ENCODE results near the gene VSX2.

Gene VSX2

DNA sequence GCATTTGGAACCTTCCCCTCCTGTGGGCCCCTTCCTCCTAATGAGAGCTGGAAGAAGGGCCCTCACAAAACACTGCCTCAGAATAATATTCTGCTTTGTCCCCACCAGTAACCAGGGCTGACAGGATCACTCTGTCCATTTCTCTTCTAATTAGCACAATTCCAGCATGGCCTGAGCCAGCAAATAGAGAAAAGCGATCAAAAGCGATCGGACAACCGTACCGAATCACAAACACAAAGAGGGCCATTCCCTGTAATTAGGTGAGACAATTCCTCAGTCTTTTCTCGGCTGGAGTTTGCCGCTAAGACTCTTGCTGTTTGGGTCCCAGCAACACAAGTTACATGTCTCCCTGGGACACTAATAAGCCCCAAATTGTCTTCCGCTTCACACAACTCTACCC is 35.6 kb upstream of the VSX2 start:
- TF ChIP-seq, protein P1, sequence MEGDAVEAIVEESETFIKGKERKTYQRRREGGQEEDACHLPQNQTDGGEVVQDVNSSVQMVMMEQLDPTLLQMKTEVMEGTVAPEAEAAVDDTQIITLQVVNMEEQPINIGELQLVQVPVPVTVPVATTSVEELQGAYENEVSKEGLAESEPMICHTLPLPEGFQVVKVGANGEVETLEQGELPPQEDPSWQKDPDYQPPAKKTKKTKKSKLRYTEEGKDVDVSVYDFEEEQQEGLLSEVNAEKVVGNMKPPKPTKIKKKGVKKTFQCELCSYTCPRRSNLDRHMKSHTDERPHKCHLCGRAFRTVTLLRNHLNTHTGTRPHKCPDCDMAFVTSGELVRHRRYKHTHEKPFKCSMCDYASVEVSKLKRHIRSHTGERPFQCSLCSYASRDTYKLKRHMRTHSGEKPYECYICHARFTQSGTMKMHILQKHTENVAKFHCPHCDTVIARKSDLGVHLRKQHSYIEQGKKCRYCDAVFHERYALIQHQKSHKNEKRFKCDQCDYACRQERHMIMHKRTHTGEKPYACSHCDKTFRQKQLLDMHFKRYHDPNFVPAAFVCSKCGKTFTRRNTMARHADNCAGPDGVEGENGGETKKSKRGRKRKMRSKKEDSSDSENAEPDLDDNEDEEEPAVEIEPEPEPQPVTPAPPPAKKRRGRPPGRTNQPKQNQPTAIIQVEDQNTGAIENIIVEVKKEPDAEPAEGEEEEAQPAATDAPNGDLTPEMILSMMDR (conservative IDR thresholded peaks at IDR 0.05; ENCODE audit: control insufficient read depth, insufficient read depth, low read depth, low read length), result no peak
- no peak overlapping the region for H3K4me3 ChIP-seq (ENCODE audit: control insufficient read depth, low read depth, low read length)
- no peak for DNase-seq (ENCODE audit: low read depth)

DNA sequence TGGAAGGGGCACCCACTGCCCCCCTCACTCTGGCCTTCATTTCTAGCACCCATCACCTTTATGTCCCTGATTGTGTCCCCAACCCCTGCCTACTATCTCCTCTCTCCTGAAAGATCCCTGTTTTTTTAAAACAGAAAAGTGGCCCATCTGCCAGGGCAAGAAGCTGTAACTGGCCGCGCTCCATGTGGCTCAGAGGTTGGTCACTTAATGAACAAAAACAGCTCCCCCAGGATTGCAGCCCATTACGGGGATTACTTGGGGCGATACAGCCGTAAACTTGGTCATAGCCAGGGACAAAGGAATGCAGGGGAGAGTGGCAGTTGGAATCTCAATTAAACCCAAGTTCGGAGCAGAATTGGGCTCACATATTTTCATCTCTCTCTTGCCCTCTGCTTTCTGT is 34.8 kb upstream of the VSX2 start:
- no peak overlapping the region for H3K4me3 ChIP-seq (ENCODE audit: control insufficient read depth, low read depth, low read length)
- DNase-seq (ENCODE audit: low read depth), result no peak
- TF ChIP-seq, protein P1 (conservative IDR thresholded peaks at IDR 0.05; ENCODE audit: control insufficient read depth, insufficient read depth, low read depth, low read length), result no peak

DNA sequence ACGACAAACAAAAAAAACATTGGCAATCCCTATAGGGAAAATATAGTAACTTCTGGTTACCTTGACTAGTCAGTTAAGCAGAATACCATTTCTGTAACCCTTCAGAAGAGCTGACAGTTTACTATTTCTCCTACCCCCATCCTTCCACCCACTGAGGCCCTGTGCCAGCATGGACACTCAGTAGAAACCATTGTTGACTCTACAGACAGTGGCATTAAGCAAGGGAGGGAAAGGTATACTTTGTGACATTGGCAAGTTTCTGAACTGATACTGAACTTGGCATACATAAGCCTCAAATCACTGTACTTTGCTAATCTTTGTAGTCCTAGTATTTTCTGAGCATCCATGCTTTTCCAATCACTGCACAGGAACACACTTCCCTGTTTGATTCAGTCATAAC is 33.4 kb upstream of the VSX2 start:
- no peak overlapping the region for H3K4me3 ChIP-seq (ENCODE audit: control insufficient read depth, low read depth, low read length)

DNA sequence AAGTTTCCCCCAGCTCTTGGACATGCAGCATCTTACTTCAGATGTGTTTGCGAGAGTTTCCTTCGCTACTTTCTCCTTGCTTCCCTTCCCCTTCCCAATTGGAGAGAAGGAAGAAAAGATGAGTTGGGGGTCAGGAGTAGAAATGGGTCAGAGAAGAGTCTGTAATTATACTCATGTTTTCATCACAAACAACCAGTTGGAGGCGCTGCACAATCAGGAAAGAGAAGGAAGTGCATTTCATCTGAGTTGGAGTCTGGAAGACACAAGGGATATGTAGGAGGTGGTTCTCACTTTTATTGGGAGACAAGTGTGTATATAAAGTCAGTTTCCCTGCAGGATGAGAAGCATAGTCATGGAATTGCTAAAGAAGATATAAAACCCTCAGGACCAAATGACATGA is 31.3 kb upstream of the VSX2 start:
- TF ChIP-seq, protein P1 (conservative IDR thresholded peaks at IDR 0.05; ENCODE audit: control insufficient read depth, insufficient read depth, low read depth, low read length), result peak; percentile 16
- DNase-seq (ENCODE audit: low read depth), result peak; percentile 5

More for the DNA sequence above, 33.4 kb upstream of the VSX2 start:
- TF ChIP-seq, protein P1 (conservative IDR thresholded peaks at IDR 0.05; ENCODE audit: control insufficient read depth, insufficient read depth, low read depth, low read length), result no peak
- DNase-seq (ENCODE audit: low read depth), result no peak

DNA sequence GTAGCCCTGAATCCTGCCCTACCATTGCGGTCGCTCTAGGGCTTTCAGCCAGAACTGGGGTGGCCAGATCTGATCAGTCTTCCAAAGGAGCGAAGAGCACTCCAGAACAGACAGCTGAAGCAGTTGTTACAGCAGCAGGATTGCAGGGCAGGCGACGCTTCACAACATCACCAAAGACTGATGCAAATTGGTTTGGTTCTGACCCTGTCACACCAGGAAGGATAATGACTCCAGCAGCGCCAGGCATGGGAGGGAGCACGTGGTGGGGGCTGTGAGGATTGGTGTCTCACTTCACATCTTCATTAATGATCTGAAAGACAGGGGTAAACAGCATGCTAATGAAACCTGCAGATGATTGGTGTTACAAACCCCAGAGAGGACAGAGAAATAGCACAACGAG is 30.6 kb upstream of the VSX2 start:
- DNase-seq (ENCODE audit: low read depth), result no peak
- TF ChIP-seq, protein P1 (conservative IDR thresholded peaks at IDR 0.05; ENCODE audit: control insufficient read depth, insufficient read depth, low read depth, low read length), result no peak
- no peak overlapping the region for H3K4me3 ChIP-seq (ENCODE audit: control insufficient read depth, low read depth, low read length)

More for the DNA sequence above, 31.3 kb upstream of the VSX2 start:
- H3K4me3 ChIP-seq (ENCODE audit: control insufficient read depth, low read depth, low read length), result no peak overlapping the region

DNA sequence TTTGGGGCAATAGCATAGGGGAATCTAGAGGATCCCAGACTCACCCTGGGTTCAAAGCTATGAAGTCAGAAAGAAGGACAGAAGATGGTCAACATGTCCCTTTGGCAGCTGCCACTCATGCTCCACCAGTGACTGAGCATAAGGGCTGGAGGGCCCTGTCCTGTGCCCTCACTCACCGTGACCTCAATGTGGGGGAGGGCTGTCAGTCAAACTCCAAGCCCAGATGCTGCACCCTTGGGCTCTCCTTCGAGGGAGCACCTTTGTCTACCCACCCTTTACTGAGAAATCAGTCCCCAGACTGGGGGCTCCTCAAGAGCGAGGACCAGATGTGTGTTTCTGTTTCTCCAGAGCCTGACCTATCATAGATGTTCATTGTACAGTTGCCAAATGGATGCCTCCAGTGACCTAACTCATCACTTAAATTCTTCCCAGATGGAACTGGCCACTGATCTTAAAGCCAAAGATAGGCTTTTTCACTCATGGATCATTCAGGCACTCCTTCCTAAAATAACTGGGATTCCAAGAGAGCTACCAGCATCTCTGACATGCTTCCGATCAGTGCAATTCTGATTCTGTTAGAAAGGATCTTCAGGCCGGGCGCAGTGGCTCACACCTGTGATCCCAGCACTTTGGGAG is 27.2 kb upstream of the VSX2 start:
- DNase-seq (ENCODE audit: low read depth), result peak; percentile 22
- H3K4me3 ChIP-seq (ENCODE audit: control insufficient read depth, low read depth, low read length), result no peak overlapping the region
- TF ChIP-seq, protein P1 (conservative IDR thresholded peaks at IDR 0.05; ENCODE audit: control insufficient read depth, insufficient read depth, low read depth, low read length), result no peak

Measured in fibroblast of mammary gland (primary cell).